HG03521 (cell line): ENCODE results near the gene CAGE1.
"Not testable (repeated sequence)": the region's sequence is repeated elsewhere in the genome, so short reads cannot be mapped to it uniquely, and the experiment has no call there.

ENCODE experiments used
- ATAC-seq: cut with Tn5 transposase; IDR thresholded peaks from one replicate; pipeline ENCODE4 v1.9.1; 2021; ENCODE audit warnings: mild to moderate bottlenecking, moderate library complexity; ENCODE audit not compliant: unreplicated experiment

Gene CAGE1

DNA sequence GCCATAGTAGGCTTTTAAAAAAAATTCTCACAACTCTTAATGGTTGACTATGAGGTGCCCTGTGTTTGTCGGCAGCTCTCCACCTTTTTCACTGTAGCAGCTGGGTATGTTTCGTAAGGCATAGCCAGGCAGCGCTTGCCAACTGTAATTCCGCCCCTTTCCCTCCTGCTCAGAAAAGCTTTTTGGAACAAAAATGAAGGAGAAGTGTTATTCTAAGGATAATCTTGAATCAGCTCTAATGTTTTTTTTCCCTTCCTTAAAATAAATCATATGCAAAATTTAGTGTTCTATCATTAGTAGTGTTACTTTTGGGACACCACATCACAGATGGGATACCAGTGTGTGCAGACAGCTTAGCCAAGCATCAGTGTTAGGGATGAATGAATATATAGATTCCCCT is 21.3 kb upstream of the CAGE1 start:
- no peak for ATAC-seq

DNA sequence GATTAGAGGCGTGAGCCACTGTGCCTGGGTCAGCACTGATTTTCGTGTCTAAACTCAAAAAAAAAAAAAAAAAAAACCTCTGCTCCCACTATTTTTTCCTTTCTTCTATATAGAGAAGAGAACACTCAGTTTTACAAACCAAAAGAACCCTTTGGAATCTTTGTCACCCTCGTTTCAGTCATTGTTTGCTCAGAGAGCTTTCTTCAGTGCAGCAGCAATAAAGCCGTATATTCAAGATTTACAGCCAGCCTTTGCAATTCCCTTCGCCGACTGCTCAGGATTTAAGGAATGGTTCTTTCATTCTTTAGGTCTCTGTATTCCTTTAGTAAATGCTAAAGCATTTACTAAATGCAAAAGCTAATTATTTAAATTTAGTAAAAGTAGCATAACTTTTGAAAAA is 20.2 kb upstream of the CAGE1 start:
- no peak for ATAC-seq

DNA sequence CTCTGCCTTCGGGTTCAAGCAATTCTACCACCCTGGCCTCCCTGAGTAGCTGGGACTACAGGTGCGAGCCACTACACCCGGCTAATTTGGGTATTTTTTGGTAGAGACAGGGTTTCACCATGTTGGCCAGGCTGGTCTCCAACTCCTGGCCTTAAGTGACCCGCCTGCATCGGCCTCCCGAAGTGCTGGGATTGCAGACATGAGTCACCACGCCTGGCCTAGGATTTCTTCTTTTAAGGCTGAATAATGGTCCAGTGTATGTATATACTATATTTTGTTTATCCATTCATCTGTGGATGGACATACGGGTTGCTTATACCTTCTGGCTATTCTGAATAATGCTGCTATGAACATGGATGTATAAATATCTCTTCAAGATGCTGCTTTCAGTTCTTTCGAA is 17.2 kb upstream of the CAGE1 start:
- no peak for ATAC-seq

DNA sequence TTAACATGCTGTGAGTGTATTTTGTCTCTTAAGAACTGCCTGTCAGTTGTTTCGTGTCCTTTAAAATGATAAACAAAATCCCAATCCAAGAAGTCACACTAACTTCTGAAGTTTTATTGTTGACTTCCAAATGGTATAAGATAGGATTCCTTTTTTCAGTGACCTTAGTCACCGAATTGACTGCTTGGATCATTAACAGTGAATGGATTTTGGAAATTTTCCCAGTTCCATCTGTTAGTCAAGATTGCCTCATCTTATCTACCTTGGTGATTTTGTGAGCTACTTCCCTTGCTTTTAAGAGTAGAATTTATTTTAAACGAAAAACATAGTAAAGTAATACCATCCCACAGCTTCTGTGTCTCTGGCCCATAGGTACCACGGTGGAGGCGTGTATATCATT is 15.0 kb upstream of the CAGE1 start:
- no peak for ATAC-seq

DNA sequence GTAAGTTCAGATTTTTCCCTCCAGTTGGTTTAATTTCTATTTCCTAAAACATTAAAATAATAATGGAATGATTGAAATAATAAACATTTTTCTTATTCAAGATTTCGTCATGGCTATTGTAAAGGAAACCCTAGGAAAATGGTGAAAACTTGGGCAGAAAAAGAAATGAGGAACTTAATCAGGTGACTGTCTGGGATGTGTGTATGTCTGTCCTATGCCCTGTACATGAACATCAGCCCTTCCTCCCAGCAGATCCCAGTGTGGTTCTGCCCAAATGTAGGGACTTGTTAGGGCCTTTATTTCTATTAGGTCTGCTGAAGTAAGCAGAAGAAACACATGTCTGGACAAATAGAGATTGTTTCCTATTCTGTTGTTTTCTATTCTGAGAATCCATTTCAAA is 13.2 kb upstream of the CAGE1 start:
- ATAC-seq = no peak

DNA sequence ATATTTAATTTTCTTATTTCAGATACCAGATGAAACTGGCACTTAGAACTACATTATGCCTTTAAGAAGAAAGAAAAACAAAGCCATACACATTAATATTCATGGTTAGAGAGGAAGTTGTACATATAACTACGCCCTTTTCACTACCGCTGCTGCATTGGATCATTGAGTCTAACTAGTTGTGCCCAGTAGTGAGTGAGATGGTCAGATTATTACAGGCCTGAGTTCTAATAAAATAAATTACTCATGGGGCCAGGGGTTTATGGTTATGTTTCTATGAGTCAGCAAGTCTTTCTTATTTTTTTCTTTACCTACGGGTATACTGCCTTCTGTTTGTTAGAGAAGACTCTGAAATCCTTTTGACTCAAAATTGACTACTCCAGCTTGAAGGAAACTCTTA is 11.5 kb upstream of the CAGE1 start:
- ATAC-seq = no peak

DNA sequence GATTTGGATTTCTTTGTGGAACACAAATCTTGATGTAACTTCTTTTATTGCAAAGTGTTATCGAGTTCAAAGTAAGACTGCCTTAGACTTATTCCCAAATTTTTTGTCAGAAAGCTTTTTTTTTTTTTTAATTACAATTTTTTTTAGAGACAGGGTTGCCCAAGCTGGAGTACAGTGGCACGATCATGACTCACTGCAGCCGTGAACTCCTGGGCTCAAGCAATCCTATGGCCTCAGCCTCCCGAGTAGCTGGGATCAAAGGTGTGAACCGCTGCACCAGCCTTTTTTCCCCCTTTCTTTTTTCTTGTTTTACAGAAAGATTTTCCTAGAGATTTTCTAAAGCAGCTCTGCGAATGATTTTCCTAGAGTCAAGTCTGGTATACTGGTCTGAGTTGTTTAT is 2.9 kb upstream of the CAGE1 start:
- no peak for ATAC-seq

DNA sequence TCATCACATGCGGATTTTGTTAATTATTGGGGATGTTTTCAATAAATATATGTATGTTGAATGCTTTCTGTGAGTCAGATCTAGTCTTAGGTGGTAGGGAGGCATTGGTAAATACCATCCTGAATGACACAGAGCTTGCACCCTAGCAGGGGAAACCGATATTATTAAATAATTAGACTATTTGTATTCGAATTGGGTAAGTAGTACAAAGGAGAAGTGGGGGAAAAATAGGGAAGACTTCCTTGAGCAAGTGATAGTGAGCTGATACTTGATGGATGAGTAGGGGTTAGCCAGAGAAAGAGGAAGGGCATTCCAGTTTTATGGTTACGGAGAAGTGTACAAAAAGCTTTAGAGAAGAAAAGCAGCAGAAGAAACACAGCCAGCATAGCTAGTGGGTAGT is 1.6 kb upstream of the CAGE1 start:
- no peak for ATAC-seq

DNA sequence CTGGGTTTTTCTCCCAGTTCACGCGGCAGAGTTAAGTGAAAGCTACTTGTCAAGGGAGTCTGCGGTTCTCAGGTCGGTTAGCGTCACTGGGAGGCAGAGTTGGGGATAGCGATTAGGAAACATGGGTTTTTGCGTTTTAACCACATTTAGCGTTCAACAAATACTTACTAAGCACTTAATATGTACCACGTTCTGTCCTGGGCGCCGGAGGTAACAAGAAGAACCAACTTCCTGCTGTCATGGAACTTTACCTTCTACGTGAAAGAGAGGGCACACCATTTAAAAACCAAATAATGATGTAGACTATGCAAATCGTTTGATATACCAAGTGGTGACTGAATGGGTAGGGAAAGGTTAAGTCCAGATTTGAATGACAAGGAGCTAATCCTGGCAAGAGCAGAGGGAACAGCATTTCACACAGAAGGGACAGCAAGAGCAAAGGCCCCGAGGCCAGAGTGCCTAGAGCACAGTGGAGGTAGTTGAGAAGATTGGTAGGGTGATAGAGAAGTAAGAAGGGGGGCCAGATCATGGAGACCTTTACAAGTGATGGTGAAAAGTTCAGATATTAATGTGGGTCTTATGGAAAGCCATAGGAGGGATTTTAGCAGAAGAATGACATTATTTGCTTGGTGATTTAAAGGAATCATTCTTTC is 810 bp upstream of the CAGE1 start:
- no peak for ATAC-seq

DNA sequence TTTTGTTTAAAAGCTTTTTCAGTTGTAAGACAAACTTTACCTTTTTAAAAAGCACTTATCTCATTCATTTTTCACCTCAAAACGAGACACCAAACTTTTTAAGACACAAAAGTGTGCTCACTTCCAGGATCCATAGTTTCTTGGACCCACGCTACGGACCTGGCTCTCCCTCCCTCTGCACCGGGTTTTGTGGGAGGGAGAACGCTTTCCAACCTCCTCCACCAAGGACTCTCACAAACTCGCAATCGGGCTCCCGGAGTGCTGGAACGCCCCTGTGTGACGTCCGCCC is 436 bp downstream of the CAGE1 start:
- no peak for ATAC-seq

DNA sequence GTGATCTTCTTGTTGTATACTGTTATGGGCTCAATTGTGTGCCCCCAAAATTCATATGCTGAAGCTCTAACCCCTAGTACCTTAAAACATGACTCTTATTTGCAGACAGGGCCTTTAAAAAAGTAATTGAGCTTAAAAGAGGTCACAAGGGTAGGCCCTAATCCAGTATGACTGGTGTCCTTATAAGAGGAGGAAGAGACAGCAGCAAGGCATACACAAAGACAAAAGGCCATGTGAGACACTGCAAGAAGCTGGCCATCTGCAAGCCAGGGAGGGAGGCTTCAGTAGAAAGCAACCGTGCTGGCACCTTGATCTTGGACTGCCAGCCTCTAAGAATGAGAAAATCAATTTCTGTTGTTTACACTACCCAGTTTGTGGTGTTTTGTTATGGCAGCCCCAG is 8.4 kb downstream of the CAGE1 start:
- ATAC-seq = no peak

DNA sequence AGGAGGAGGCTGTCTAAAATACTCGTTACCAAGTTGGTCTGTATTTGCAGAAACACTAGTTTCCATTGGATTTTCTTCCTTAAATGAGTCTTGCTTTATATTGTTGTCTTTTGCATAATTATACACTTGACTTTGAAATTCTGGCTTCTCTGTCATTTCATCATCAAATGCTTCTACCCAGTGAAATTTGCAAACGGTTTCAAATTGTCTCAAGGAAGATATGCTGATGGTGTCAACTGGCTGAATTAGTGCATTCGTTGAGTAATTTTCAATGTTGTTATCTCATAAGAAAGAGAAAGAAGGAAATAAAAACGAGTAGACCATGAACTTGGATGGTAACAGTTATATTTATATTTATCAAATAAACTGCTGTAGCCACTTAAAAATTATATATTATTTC is 10.8 kb downstream of the CAGE1 start:
- ATAC-seq = no peak

DNA sequence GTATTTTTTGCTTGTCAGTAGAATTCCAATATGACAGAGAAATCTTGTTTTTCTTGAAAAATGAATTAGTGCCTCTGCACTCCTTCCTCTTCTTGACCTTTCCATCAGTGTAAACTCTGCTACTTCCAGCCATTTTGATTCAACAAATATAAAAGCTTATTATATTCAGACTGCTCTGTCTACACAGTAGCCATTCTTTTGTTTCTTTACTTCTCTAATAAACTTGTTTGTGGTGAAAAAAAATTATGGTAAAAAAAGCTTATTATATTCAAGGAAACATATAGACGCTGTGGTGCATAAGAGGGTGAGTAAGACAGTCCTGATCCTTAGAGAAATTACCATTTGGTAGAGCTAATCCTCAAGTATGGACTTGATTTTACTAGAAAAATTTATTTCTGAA is 11.6 kb downstream of the CAGE1 start:
- no peak for ATAC-seq

DNA sequence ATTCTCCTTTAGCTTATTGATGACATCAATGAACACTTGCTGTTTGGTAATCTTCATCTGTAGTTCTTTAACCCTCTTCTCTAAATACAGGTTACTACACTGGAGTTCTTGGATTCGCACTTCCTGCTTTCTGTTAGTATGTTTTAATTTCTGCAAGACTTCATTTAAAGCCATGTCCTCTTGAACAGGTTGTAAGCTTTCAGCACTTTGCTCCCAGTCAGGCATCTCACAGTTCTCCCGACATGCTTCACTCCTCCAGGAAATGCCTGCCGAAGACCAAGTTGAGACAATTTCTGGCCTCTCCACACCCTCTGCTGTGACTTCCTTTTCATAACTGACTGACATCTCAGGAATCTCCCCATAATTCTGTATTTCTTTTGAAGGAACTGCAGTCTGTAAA is 15.8 kb downstream of the CAGE1 start:
- no peak for ATAC-seq

DNA sequence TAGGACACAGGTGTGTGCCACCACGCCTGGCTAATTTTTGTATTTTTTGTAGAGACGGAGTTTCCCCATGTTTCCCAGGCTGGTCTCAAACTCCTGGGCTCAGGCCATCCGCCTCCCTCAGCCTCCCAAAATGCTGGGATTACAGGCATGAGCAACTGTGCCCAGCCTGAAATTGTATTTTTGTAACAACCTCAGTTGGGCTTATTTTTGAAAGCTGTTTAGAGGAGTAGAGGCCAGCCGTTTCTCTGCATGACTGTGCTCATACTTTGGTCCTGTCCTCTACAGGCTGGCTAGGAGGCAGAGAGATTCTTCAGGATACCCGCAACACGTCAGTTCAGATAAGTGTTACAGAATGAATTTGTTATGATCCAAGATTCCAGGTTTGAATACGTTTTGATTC is 22.1 kb downstream of the CAGE1 start:
- ATAC-seq = no peak

DNA sequence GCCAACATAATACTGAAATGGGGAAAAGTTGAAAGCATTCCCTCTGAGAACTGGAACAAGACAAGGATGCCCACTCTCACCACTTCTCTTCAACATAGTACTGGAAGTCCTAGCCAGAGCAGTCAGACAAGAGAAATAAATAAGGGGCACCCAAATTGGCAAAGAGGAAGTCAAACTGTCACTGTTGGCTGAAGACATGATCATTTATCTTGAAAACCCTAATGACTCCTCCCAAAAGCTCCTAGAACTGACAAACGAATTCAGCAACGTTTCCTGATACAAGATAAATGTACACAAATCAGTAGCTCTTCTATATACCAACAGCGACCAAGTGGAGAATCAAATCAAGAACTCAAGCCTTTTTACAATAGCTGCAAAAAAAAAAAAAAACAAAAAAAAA is 37.6 kb downstream of the CAGE1 start:
- ATAC-seq = not testable (repeated sequence)

DNA sequence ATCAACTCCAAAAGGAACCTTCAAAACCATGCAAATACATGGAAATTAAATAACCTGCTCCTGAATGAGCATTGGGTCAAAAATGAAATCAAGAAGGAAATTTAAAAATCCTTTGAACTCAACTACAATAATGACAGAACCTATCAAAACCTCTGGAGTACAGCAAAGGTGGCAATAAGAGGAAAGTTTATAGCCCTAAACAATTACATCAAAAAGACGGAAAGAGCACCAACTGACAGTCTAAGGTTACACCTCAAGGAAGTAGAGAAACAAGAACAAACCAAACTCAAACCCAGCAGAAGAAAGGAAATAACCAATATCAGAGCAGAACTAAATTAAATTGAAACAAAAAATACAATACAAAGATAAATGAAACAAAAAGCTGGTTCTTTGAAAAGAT is 39.0 kb downstream of the CAGE1 start:
- ATAC-seq = not testable (repeated sequence)

DNA sequence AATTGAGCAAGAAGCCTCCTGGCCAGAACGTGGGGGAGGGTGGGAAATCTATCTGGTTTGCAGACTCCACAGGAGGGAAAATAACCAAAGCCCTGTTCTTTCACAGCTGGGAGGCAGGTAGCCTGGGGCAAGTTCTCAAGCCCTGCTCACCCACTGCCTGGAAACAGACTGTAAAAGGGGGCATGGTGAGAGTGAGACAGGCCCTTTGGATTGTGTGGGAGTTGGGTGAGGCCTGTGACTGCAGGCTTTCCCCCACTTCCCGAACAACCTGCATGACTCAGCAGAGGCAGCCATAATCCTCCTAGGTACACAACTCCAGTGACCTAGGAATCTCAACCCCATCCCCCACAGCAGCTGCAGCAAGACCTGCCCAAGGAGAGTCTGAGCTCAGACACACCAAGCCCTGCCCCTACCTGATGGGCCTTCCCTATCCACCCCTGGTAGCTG is 42.0 kb downstream of the CAGE1 start:
- ATAC-seq = not testable (repeated sequence)

DNA sequence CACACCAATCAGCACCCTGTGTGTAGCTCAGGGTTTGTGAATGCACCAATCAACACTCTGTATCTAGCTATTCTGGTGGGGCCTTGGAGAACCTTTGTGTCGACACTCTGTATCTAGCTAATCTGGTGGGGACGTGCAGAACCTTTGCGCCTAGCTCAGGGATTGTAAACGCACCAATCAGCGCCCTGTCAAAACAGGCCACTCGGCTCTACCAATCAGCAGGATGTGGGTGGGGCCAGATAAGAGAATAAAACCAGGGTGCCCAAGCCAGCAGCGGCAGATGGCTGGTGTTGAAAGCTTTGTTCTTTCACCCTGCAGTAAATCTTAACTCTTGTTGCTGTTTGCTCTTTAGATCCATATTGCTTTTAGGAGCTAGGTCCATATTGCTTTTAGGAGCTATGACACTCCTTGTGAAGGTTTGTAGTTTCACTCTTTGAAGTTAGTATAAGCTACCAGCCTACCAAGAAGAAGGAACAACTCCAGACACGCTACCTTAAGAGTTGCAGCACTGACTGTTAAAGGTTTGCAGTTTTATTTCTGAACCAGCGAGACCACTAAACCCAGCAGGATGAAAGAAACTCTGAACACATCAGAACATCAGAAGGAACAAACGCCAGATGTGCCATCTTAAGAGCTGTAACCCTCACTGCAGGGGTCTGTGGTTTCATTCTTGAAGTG is 44.6 kb downstream of the CAGE1 start:
- ATAC-seq = not testable (repeated sequence)

DNA sequence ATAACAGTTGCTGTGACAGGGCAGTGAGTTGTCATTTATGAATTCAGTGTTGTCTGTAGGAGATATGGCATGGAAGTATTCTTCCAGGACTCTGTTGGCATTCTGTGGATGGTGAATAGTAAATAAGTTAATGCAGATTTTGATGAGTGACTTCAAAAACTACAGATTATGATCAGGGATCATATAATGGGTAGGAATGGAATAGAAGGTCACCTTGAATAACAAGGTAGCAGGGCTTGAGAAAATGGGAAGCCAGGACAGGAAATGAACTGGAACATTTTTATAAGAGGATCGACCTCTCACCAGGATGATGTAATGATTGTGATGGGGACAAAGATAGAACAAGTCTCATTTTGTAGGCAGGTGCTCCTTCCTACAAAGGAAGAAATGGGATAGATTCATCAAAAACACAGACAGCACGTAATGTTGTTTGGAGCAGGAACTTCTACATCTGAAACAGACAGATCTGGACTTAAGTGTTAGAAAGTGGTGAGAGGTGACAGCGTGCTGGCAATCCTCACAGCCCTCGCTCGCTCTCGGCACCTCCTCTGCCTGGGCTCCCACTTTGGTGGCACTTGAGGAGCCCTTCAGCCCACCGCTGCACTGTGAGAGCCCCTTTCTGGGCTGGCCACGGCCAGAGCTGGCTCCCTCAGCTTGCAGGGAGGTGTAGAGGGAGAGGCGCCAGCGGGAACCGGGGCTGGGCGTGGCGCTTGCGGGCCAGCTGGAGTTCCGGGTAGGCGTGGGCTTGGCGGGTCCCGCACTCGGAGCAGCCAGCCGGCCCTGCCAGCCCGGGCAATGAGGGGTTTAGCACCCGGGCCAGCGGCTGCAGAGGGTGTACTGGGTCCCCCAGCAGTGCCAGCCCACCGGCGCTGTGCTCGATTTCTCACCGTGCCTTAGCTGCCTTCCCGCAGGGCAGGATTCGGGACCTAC is 45.7 kb downstream of the CAGE1 start:
- no peak for ATAC-seq

DNA sequence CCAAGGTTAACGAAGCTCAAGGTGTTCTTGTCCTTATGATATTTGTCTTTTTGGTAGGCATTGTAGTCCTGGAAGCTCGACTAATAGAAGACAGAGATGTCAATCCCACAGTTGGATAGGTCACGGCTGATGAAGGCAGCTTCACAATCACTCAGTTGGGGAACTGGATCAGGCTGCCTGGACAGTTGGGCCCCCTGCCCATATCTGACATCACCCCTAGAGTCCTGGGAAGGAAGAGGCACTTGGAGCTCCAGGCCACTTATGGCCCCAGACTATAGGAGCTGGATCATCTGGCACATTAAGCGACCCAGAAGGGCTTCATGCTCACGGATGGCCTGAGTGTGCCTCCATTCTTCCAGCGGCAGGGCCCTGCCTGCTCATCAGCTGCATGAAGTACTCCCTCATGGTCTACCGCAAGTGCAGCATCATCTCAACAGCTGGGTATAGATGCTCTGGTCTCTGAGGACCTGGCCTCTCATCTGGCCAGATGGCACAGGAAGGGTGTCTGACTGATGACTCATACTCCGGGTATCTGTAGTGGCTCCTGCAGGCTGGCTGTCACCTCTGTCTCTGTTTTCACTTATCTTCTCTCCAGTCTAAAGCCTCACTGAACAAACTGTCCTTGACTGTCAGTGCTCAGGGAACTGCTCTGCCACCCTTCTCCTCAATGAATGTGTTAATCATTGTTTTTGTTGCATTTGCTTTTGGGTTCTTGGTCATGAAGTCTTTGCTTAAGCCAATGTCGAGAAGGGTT is 47.4 kb downstream of the CAGE1 start:
- no peak for ATAC-seq
